Trophoblast cell (in vitro differentiated cells and primary cell): ENCODE results near the gene DISP3.

ENCODE experiments used
- DNase-seq, 2 donors: peaks; one replicate each; pipeline ENCODE4 v3.0.0-alpha.2; 2016
- H2AFZ ChIP-seq: 2 replicates; pipeline ENCODE4 v1.6.1; 2013; ENCODE audit warnings: low read length, moderate library complexity, mild to moderate bottlenecking; ENCODE audit not compliant: insufficient read depth, poor library complexity
- H2AK5ac ChIP-seq: 2 replicates; pipeline ENCODE4 v1.6.1; 2013; ENCODE audit warnings: mild to moderate bottlenecking, low read length
- H2BK120ac ChIP-seq: 2 replicates; pipeline ENCODE4 v1.6.1; 2013; ENCODE audit warnings: low read length, mild to moderate bottlenecking, moderate library complexity; ENCODE audit not compliant: insufficient read depth, poor library complexity
- H2BK12ac ChIP-seq: 2 replicates; pipeline ENCODE4 v1.6.1; 2013; ENCODE audit warnings: mild to moderate bottlenecking, low read length, moderate library complexity
- H2BK5ac ChIP-seq: 2 replicates; pipeline ENCODE4 v1.6.1; 2013; ENCODE audit warnings: low read length, low read depth, moderate library complexity, mild to moderate bottlenecking; ENCODE audit not compliant: poor library complexity
- H3K14ac ChIP-seq: 2 replicates; pipeline ENCODE4 v1.6.1; 2013; ENCODE audit warnings: mild to moderate bottlenecking, low read length
- H3K18ac ChIP-seq: 2 replicates; pipeline ENCODE4 v1.6.1; 2013; ENCODE audit warnings: mild to moderate bottlenecking, low read length
- H3K23ac ChIP-seq: 2 replicates; pipeline ENCODE4 v1.6.1; 2013; ENCODE audit warnings: low read length
- H3K27ac ChIP-seq: 2 replicates; pipeline ENCODE4 v1.5.1; 2013; ENCODE audit warnings: low read depth, mild to moderate bottlenecking, inconsistent platforms, low read length, moderate library complexity
- H3K27me3 ChIP-seq: 2 replicates; pipeline ENCODE4 v1.6.1; 2013; ENCODE audit warnings: inconsistent platforms, mild to moderate bottlenecking, low read length, moderate library complexity; ENCODE audit not compliant: insufficient read depth
- H3K36me3 ChIP-seq, 2 experiments: 1 replicate in 1 of 2; 2 replicates in 1 of 2; pipeline ENCODE4 v1.6.1; 2013; ENCODE audit warnings: low read length in 2 of 2, mild to moderate bottlenecking in 2 of 2, moderate library complexity in 1 of 2; ENCODE audit not compliant: insufficient read depth in 2 of 2, control insufficient read depth in 1 of 2
- H3K4ac ChIP-seq: 2 replicates; pipeline ENCODE4 v1.6.1; 2013; ENCODE audit warnings: low read depth, mild to moderate bottlenecking, low read length, moderate library complexity
- H3K4me1 ChIP-seq, 2 experiments: 1 replicate in 1 of 2; 2 replicates in 1 of 2; pipeline ENCODE4 v1.6.1; 2013; ENCODE audit warnings: low read length in 2 of 2, mild to moderate bottlenecking in 2 of 2, moderate library complexity in 1 of 2; ENCODE audit not compliant: insufficient read depth in 2 of 2, control insufficient read depth in 1 of 2
- H3K4me2 ChIP-seq: 2 replicates; pipeline ENCODE4 v1.6.1; 2013; ENCODE audit warnings: inconsistent platforms, mild to moderate bottlenecking, low read length, moderate library complexity
- H3K4me3 ChIP-seq: 2 replicates; pipeline ENCODE4 v1.5.1; 2013; ENCODE audit warnings: mild to moderate bottlenecking, low read depth, low read length, inconsistent platforms
- H3K79me1 ChIP-seq: one replicate; pipeline ENCODE4 v1.6.1; 2013; ENCODE audit warnings: low read length
- H3K79me2 ChIP-seq: 2 replicates; pipeline ENCODE4 v1.6.1; 2013; ENCODE audit warnings: low read length, mild to moderate bottlenecking; ENCODE audit not compliant: control insufficient read depth, insufficient read depth, poor library complexity
- H3K9ac ChIP-seq: 2 replicates; pipeline ENCODE4 v1.6.1; 2013; ENCODE audit warnings: mild to moderate bottlenecking, low read length
- H3K9me3 ChIP-seq: 2 replicates; pipeline ENCODE4 v1.6.1; 2013; ENCODE audit warnings: low read depth, mild to moderate bottlenecking, control low read depth, inconsistent platforms, low read length; ENCODE audit not compliant: insufficient read depth
- H4K12ac ChIP-seq: 2 replicates; pipeline ENCODE4 v1.6.1; 2013; ENCODE audit warnings: low read depth, mild to moderate bottlenecking, low read length, moderate library complexity
- H4K8ac ChIP-seq: 2 replicates; pipeline ENCODE4 v1.6.1; 2013; ENCODE audit warnings: low read depth, mild to moderate bottlenecking, low read length, moderate library complexity
- H4K91ac ChIP-seq: one replicate; pipeline ENCODE4 v1.6.1; 2013; ENCODE audit warnings: low read depth, mild to moderate bottlenecking, low read length, moderate library complexity
- WGBS: extraction: QIAGEN DNeasy Blood & Tissue Kit; methylation state at CpG from one replicate; pipeline ENCODE4 v1.1.7; 2013; ENCODE audit warnings: missing lambda C conversion rate; ENCODE audit not compliant: insufficient read length, insufficient coverage; ENCODE audit errors: extremely low coverage; 5-methylcytosine and 5-hydroxymethylcytosine counted together

The DISP3 gene

GRCh38 chr1:11475748-11476147 is 3.2 kb upstream of the DISP3 start:
- Histone ChIP-seq H3K79me1 (peaks cover 2% of the 10 kb centered on the region), H3K9me3 (peaks cover 1% of the 10 kb centered on the region), H3K23ac (no peak overlapping the region), H2AK5ac (no peak overlapping the region), H3K27me3 (peaks cover 9% of the 10 kb centered on the region), H4K8ac (no peak overlapping the region), H2BK5ac (no peak overlapping the region), H3K4me1 (peaks cover 4 to 7% of the 10 kb centered on the region in 2 experiments), H3K27ac (no peak overlapping the region), H3K18ac (no peak overlapping the region), H3K79me2 (peaks cover 2% of the 10 kb centered on the region), H3K4ac (no peak overlapping the region), H3K36me3 (no peaks in the 10 kb centered on the region), H2AFZ (no peak overlapping the region), H4K12ac (no peak overlapping the region), H3K14ac (no peak overlapping the region), H3K9ac (no peak overlapping the region), H3K4me3 (no peak overlapping the region), H2BK12ac (no peak overlapping the region), H4K91ac (no peak overlapping the region), H2BK120ac (no peak overlapping the region), H3K4me2 (no peak overlapping the region)
- DNase-seq, result no peak
- no CpG with 5 or more reads among the region's 4 CpGs for WGBS

DNA sequence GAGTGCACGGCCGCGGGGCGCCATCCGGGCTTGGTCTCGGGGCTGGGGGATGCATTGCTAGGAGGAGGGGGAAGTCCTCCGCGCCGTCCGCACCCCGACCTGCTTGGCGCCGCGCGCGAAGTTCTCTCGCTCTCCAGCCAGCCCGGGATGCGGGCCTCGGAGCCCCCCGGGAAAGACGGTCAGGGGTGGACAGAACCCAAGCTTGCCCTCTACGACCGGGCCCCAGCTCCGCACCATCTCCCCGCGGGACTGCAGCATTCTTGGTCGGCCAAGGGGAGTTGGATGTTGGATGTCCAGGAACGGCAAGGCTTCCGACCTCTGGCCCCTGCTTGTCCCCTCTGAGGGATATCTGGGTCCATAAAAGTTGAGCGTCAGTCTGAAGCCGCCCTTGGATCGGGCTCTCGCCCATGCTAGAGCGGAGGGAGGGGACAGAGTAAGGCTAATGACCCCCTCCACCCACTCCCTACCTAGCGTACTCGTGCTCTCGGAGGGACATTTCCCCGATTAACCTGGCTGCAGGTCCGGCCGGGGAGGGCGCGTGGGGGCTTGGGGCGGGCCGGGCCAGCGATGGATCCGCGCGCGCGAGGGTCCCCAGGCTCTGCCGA is 522 bp downstream of the DISP3 start:
- Histone ChIP-seq H3K18ac (no peak overlapping the region), H3K4me2 (peak overlapping the region; percentile 78), H2AK5ac (no peak overlapping the region), H3K36me3 (no peaks in the 10 kb centered on the region), H3K4me1 (peaks cover 8 to 12% of the 10 kb centered on the region in 2 experiments), H3K79me2 (peaks cover 2% of the 10 kb centered on the region), H2BK5ac (no peak overlapping the region), H3K4me3 (peak overlapping the region; percentile 73), H3K14ac (no peak overlapping the region), H4K12ac (no peak overlapping the region), H3K4ac (no peak overlapping the region), H2BK12ac (no peak overlapping the region), H3K9ac (no peak overlapping the region), H3K27me3 (peaks cover 9% of the 10 kb centered on the region), H2AFZ (peak overlapping the region; percentile 98), H4K8ac (no peak overlapping the region), H3K27ac (no peak overlapping the region), H3K23ac (no peak overlapping the region), H4K91ac (no peak overlapping the region), H3K9me3 (peaks cover 1% of the 10 kb centered on the region), H2BK120ac (no peak overlapping the region), H3K79me1 (peaks cover 2% of the 10 kb centered on the region)
- no peak for DNase-seq
- no CpG with 5 or more reads among the region's 52 CpGs for WGBS

DNA sequence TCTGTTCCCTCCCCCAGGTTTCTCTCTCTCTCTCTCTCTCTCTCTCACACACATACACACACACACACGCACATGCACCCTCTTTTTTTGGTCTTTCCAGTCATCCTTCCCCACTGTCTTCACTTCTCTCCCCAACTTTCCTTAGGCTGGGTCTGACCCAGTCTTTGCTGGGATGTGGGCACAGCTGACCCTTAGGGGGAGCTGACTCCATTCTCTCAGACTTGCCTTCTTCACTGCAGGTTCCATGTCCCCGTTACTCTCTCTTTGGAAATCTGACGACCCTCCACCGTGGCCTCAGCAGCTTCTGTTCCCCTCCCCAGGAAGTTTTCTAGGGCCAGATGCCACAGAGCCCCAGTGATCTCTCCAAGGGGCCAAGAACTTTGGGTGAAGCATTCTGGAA is 2.1 kb downstream of the DISP3 start:
- Histone ChIP-seq H2BK5ac (no peak overlapping the region), H2BK12ac (no peak overlapping the region), H3K9me3 (peaks cover 1% of the 10 kb centered on the region), H2BK120ac (no peak overlapping the region), H3K4ac (no peak overlapping the region), H3K27me3 (peaks cover 9% of the 10 kb centered on the region), H3K36me3 (no peaks in the 10 kb centered on the region), H3K27ac (no peak overlapping the region), H3K4me1 (peaks cover 8 to 13% of the 10 kb centered on the region in 2 experiments), H4K91ac (no peak overlapping the region), H3K9ac (no peak overlapping the region), H2AK5ac (no peak overlapping the region), H3K18ac (no peak overlapping the region), H4K12ac (no peak overlapping the region), H3K79me2 (peaks cover 2% of the 10 kb centered on the region), H3K4me3 (no peak overlapping the region), H2AFZ (no peak overlapping the region), H3K14ac (no peak overlapping the region), H3K79me1 (peaks cover 2% of the 10 kb centered on the region), H3K23ac (no peak overlapping the region), H3K4me2 (no peak overlapping the region), H4K8ac (no peak overlapping the region)
- DNase-seq, result no peak
- no CpG with 5 or more reads among the region's 4 CpGs for WGBS

- H3K18ac ChIP-seq, result no peak overlapping the region
- no peak overlapping the region for H2BK120ac ChIP-seq
- H4K8ac ChIP-seq, result no peak overlapping the region
- peaks cover 2% of the 10 kb centered on the region for H3K79me2 ChIP-seq
- peaks cover 2% of the 10 kb centered on the region for H3K79me1 ChIP-seq
- no peak overlapping the region for H3K27ac ChIP-seq
- H4K91ac ChIP-seq, result no peak overlapping the region
- H3K9ac ChIP-seq, result no peak overlapping the region
- no peak overlapping the region for H2AK5ac ChIP-seq
- peaks cover 1% of the 10 kb centered on the region for H3K9me3 ChIP-seq
- no peak for DNase-seq
- no peak overlapping the region for H3K14ac ChIP-seq
- H4K12ac ChIP-seq, result no peak overlapping the region
- H2BK12ac ChIP-seq, result no peak overlapping the region
- H3K4me3 ChIP-seq, result no peak overlapping the region
- H3K23ac ChIP-seq, result no peak overlapping the region
- no peak overlapping the region for H3K4me2 ChIP-seq
- H3K4ac ChIP-seq, result no peak overlapping the region
- peaks cover 8 to 13% of the 10 kb centered on the region in 2 experiments for H3K4me1 ChIP-seq
- H3K27me3 ChIP-seq, result peaks cover 9% of the 10 kb centered on the region
- no peaks in the 10 kb centered on the region for H3K36me3 ChIP-seq
- no peak overlapping the region for H2BK5ac ChIP-seq
- H2AFZ ChIP-seq, result no peak overlapping the region
These were observed 3.2 kb downstream of the DISP3 start for GRCh38 chr1:11482198-11482597.
